GM18951 (cell line): ENCODE data around the gene CIZ1.

Source experiments
- POLR2A ChIP-seq: IDR thresholded peaks from 4 replicates; pipeline ENCODE4 v1.6.1; 2011; ENCODE audit warnings: mild to moderate bottlenecking; ENCODE audit not compliant: insufficient read length, insufficient read depth; ENCODE audit errors: extremely low read depth
- in situ Hi-C: fragments of 300-500 bp; cut with MboI; formaldehyde crosslinking; loops from one replicate; pipeline ENCODE4 v1.12.0; 2022; ENCODE audit warnings: low sequenced_read_pairs, mixed read lengths, inconsistent platforms; ENCODE audit not compliant: unreplicated experiment

The CIZ1 gene

GRCh38 chr9:128206484-128206883, 15.1 kb upstream of the CIZ1 start:
- no peak for TF ChIP-seq POLR2A
- in situ Hi-C loops, result no loop called here

DNA sequence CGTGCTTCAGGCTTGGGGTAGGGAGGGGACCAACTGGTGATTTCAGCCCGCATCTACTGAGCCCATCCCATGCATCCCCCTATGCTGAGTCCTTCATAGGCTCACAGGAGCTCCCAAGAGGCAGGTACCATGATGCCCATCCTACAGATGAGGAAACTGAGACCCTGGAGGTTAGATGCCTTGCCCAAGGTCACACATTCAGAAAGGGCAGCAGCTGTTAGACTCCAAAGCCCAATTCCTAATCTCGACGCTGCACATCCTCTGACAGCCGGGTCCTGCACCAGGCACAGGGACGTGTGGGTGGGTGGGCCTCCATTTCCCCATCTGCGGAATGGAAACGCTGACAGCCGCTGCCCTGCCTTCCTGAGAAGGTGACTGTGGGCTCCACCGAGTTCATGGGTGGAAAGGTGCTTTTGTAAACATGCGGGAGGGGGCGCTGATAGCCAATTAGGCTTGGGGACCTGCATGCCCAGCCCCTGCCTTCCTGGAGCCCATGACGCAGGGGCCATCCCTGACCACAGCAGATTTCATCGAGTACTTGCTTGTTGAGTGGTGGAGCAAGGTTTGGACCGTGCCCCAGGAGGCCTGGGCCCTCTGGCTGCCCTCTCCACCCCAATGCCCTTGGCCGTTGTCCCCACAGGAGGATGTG, 14.0 kb upstream of the CIZ1 start:
- TF ChIP-seq POLR2A, result no peak
- in situ Hi-C loops, result no loop called here

DNA sequence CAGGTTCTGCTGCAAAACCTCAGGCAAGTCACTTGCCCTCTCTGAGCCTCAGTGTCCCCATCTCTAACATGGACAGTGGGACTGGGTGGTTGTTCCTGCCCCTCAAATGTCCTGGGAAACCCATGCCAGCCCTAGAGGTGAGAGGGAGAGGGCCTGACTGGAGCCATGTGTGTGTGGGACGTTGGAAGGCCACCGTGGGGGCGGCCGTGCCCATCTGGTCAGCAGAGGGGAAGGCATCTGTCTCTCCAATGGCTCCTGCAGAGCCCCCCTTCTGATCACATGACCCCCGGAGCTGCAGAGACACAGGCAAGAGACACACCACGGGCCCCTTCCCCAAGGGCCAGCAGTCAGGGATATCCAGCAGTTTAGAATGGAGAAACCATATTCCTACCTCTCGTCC, 13.5 kb upstream of the CIZ1 start:
- in situ Hi-C loops, result no loop called here

GRCh38 chr9:128203707-128204551, 12.6 kb upstream of the CIZ1 start:
- TF ChIP-seq POLR2A, result no peak
- in situ Hi-C loops, result no loop called here

More for the DNA sequence above, 13.5 kb upstream of the CIZ1 start:
- TF ChIP-seq POLR2A, result no peak

DNA sequence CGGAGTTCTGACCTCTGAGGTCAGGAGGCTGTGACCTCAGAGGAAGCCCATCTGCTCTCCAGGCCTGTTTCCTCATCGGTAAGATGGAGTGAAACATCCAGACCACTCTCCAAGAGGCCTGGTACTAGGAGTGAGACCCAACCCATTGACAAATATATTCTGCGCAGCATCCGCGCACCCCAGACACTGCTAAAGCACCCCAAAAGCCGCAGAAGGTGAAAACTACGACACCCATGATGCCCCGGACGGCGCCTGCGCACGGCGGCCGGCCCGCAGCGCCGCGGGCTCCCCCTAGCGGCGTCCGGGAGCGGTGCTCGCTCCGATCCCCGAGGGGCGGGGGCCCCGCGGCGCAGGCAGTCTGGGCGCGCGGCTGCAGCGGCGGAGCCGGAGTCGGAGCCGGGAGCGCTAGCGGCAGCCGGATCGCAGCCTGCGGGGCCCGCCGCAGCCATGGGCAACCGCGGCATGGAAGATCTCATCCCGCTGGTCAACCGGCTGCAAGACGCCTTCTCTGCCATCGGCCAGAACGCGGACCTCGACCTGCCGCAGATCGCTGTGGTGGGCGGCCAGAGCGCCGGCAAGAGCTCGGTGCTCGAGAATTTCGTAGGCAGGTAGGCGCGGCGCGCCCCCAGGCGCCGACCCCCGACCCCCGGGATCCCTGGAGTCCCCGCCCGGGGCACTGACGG, 11.8 kb upstream of the CIZ1 start, which contains the start of gene DNM1:
TSS of gene DNM1 (plus strand) at position 356 of the 683 bp plus-strand sequence. CDS start at position 448, 92 bp downstream.
- in situ Hi-C loops, result no loop called here
- no peak for TF ChIP-seq POLR2A

- in situ Hi-C loops, result no loop called here
- TF ChIP-seq POLR2A, result no peak
Measured at GRCh38 chr9:128202648-128203023, 11.3 kb upstream of the CIZ1 start.

DNA sequence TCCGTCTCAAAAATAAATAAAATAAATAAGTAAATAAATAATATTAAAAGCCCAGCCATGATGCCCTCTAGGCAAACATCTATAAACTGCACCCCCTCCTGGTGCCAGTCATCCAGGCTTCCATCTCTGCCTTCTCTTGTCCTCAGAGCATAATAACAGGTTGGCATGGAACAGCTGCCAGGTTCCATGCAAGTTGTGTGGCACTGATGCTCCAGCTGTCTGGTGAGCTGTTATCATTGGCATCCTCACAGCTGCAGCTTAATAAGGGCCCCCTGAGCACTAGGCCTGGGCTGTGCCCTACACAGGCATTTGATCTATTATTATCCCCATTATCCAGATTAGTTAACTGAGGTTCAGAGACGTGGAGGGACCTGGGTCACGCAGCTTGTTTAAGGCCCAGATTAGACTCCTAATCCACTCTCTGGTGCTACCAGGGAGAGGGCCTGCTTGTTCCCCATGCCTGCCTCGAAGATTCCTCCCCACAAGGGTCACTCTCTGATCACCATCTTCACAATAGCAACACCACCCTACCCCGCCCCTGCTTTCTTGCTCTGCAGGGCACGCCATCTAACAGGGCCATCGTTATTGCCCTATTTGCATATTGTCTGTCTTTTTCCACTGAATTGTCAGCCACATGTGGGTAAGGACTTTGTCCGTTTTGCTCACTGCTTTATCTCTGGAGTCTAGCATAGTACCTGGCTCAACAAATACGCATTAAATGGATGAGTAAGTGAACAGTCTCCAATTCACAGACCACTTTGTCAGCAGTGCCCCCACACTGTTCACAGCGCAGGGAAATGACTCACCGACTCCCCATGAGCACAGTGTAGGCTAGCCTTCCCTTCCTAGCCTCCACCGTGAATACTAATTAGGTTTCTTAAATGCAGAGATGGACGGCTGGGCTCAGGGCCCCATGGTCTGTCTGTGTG, 10.3 kb upstream of the CIZ1 start:
- in situ Hi-C loops, result no loop called here
- no peak for TF ChIP-seq POLR2A

- in situ Hi-C loops, result no loop called here
- no peak for TF ChIP-seq POLR2A
Measured at GRCh38 chr9:128193469-128194096, 2.2 kb upstream of the CIZ1 start.

GRCh38 chr9:128192601-128193371, 1.4 kb upstream of the CIZ1 start:
- peak; percentile 39 for TF ChIP-seq POLR2A
- in situ Hi-C loops, result no loop called here

DNA sequence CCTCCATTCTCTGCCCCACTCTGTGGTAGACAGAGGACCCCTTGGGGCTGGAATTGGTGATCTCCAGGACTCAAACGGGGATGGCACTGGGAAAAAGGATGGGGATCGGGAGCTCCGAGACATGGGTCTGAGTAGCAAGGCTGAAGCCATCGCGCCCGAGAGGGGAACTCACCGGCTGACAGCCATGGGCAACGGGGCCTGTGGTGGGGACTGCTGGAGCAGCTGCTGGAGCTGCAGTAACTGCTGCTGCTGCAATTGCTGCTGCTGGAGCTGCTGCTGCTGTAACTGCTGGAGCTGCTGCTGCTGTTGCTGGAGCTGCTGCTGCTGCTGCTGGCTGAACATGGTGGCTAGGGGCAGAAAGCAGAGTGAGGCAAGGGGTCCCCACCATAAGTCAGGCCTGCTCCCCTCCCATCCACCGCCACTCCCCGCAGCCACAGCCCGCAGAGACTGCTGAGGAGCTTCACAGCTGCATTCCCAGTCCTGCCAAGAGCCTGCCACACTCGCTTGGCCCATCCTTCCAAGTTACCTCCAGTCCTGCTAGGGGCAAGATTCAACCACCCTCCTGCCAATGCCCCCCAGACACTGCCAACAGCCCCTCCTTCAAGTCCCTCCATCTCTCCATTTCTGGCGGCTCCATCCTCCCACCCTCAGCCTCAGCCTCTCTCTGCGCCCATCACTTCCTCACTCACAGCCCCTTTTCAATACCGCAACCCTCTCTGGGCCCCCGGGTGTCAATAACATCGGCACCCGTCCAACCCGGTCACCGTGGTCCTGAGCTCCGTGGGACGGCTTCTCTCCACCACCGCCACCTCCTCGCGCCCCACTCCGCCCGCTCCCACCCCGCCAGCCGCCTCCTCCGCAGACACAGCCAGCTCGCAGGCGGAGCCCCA, 611 bp downstream of the CIZ1 start:
- TF ChIP-seq POLR2A, result no peak
- in situ Hi-C loops, result no loop called here

DNA sequence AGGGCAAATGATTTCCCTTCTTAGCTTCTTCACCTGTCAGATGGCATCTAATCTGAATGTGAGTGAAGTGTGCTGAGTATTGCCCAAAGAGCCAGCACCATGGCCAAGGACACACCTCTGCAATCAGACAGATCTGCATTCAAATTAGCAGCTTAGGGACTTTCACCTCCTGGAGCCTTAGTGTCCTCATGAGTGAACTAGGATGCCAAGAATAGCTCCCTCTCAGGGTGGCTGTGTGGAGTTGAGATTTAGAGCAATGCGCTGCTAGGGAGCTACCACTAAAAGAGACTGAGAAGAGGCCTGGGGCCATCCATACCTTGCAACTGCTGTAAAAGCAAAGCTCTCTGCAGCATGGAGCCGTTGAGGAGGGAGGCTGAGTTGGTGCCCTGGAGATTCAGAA, 1.4 kb downstream of the CIZ1 start:
- TF ChIP-seq POLR2A, result no peak
- in situ Hi-C loops, result no loop called here
